KMS-11 (cell line): ENCODE measurements around the gene SCAMP4.

Experiments used
- H2AFZ ChIP-seq: fragments of 200-600 bp; sonication (generic); 2 replicates; pipeline ENCODE4 v1.6.1; 2016; ENCODE audit warnings: antibody characterized with exemption, mixed run types, low read depth
- H3K27ac ChIP-seq: fragments of 200-600 bp; sonication (generic); 2 replicates; pipeline ENCODE4 v1.6.1; 2016; ENCODE audit warnings: mild to moderate bottlenecking, mixed run types
- H3K27me3 ChIP-seq: fragments of 200-600 bp; sonication (generic); 2 replicates; pipeline ENCODE4 v1.6.1; 2017; ENCODE audit warnings: mild to moderate bottlenecking, low read depth, mixed run types, moderate library complexity; ENCODE audit not compliant: insufficient read depth
- H3K36me3 ChIP-seq: fragments of 200-600 bp; sonication (generic); 2 replicates; pipeline ENCODE4 v1.6.1; 2017; ENCODE audit warnings: mild to moderate bottlenecking, mixed run types; ENCODE audit not compliant: insufficient read depth
- H3K4me1 ChIP-seq: fragments of 200-600 bp; sonication (generic); 2 replicates; pipeline ENCODE4 v1.6.1; 2016; ENCODE audit warnings: mild to moderate bottlenecking, low read depth, mixed run types; ENCODE audit not compliant: poor library complexity, severe bottlenecking
- H3K4me2 ChIP-seq: fragments of 200-600 bp; sonication (generic); 2 replicates; pipeline ENCODE4 v1.7.0; 2016; ENCODE audit warnings: mild to moderate bottlenecking, mixed run types
- H3K4me3 ChIP-seq: fragments of 200-600 bp; sonication (generic); IDR thresholded peaks from 2 replicates; pipeline ENCODE4 v1.6.1; 2017; ENCODE audit warnings: low read depth, low read length, mixed read lengths; ENCODE audit not compliant: insufficient read depth
- H3K79me2 ChIP-seq: fragments of 200-600 bp; sonication (generic); 2 replicates; pipeline ENCODE4 v1.6.1; 2016; ENCODE audit warnings: low read depth, mixed run types; ENCODE audit not compliant: insufficient read depth
- H3K9ac ChIP-seq: fragments of 200-600 bp; sonication (generic); 2 replicates; pipeline ENCODE4 v1.6.1; 2016; ENCODE audit warnings: mild to moderate bottlenecking, mixed run types
- H4K20me1 ChIP-seq: fragments of 200-600 bp; sonication (generic); 2 replicates; pipeline ENCODE4 v1.6.1; 2016; ENCODE audit warnings: mild to moderate bottlenecking, mixed run types; ENCODE audit not compliant: insufficient read depth
- TF ChIP-seq, protein P1 (sequence below): fragments of 200-600 bp; sonication (generic); conservative IDR thresholded peaks from 2 replicates; pipeline ENCODE4 v1.6.1; 2017; ENCODE audit warnings: low read depth, mild to moderate bottlenecking, antibody characterized with exemption, low read length, moderate library complexity, mixed read lengths

The SCAMP4 gene

DNA sequence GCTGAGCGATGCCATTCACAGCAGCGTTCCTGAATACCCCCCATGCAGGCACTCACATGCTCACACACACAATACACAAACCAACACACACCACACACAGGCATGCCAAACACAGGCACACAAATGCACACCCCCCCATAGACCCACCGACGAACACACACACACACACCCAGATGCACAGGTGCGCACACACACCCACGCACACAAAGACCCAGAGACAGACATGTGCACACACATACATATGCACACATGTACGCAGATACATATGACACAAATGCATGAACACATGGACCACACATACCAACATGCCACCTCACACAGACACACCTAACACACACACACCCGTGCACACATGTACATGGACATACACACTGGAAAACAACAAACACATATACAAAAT is 28.7 kb downstream of the SCAMP4 start:
- Histone ChIP-seq H4K20me1 (no peaks in the 10 kb centered on the region), H3K4me2 (no peak overlapping the region), H3K79me2 (no peaks in the 10 kb centered on the region), H3K27me3 (no peaks in the 10 kb centered on the region), H3K4me1 (peaks cover 11% of the 10 kb centered on the region), H3K36me3 (no peaks in the 10 kb centered on the region), H3K9ac (no peak overlapping the region), H3K27ac (no peak overlapping the region), H2AFZ (no peak overlapping the region), H3K4me3 (no peak overlapping the region)
- TF ChIP-seq, protein P1, sequence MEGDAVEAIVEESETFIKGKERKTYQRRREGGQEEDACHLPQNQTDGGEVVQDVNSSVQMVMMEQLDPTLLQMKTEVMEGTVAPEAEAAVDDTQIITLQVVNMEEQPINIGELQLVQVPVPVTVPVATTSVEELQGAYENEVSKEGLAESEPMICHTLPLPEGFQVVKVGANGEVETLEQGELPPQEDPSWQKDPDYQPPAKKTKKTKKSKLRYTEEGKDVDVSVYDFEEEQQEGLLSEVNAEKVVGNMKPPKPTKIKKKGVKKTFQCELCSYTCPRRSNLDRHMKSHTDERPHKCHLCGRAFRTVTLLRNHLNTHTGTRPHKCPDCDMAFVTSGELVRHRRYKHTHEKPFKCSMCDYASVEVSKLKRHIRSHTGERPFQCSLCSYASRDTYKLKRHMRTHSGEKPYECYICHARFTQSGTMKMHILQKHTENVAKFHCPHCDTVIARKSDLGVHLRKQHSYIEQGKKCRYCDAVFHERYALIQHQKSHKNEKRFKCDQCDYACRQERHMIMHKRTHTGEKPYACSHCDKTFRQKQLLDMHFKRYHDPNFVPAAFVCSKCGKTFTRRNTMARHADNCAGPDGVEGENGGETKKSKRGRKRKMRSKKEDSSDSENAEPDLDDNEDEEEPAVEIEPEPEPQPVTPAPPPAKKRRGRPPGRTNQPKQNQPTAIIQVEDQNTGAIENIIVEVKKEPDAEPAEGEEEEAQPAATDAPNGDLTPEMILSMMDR = no peak

DNA sequence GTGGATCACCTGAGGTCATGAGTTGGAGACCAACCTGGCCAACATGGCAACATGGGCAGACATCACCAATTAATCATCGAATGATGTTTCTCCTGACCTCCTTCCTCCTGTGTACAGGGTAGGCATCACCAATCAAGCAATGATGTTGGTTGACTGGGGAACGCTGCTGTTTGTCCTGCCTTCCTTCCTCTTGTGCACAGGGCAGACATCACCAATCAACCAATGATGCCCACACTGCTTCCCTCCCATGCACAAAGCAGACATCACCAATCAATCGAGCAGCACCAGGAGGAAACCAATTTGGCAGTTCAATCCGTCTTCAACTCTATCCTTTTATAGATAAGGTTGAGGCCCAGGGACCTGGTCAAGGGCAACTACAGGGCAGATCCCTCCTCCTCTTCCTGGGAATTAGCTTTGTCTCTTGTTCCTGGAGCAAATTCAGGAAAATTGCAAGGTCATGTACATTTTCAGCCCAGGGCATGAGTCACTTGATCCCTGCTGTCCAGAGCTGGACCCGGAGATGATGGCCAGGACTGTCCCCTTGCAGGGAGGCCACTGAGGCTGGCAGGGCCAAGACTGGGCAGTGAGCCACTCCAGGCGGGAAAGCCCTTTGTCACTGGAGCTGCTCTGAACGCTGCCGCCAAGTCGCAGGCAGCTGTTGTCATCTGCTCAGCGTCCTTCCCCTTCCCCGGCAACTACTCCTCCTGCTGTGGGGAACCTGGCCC is 30.4 kb downstream of the SCAMP4 start:
- Histone ChIP-seq H3K4me2 (no peak overlapping the region), H4K20me1 (no peaks in the 10 kb centered on the region), H3K27ac (no peak overlapping the region), H3K36me3 (no peaks in the 10 kb centered on the region), H3K9ac (no peak overlapping the region), H3K4me1 (peaks cover 7% of the 10 kb centered on the region), H2AFZ (no peak overlapping the region), H3K27me3 (no peaks in the 10 kb centered on the region), H3K4me3 (no peak overlapping the region), H3K79me2 (no peaks in the 10 kb centered on the region)
- TF ChIP-seq, protein P1 = no peak

DNA sequence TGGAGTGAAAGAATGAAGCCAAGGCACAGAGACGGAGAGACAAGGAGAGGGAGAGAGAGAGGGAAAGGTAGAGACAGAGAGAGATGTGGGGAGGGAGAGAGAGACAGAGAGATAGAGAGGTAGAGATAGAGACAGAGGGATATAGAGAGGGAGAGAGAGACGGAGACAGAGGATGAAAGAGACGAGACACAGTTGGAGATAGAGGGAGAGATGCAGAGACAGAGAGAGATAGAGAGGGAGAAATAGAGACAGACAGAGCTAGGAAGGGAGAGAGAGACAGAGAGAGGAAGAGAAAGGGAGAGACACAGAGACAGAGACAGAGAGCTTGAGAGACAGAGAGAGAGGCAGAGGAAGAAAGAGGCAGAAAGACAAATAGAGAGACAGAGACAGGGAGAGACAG is 31.2 kb downstream of the SCAMP4 start:
- H3K36me3 ChIP-seq = no peaks in the 10 kb centered on the region

DNA sequence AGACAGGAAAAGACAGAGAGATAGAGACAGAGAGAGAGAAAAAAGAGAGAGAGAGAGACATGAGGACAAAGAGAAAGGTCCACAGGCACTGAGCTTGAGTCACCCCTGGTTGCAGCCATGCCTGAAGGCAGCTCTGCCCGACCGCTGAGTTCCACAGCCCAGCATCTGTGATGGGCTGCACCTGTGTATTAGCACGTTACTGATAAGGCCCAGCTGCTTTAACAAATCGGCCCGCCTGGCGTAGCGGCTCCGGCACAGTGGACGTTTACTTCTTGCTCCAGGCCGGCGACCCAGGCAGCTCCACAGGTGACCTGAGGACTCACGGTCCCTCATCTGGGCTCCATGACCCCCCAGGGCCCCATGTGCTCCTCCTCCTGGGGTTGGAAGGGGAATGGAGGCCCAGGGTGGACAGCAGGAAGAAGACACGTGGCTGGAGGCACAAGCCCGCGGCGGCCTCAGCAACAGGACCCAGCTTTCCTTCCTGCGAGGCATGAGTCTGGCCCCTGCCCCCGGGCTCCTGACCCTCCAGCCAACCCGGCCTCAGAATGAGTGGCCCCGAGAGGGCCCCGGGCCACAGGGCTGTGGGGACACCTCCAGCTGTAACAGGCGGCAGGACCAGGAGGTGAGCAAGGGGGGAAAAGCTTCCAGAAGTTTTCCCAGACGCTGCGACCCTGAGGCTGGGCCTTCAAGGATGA is 31.9 kb downstream of the SCAMP4 start:
- no peaks in the 10 kb centered on the region for H3K36me3 ChIP-seq
- no peak overlapping the region for H3K4me2 ChIP-seq
- no peaks in the 10 kb centered on the region for H4K20me1 ChIP-seq
- peaks cover under 1% of the 10 kb centered on the region; the same call in 1 of the 2 replicates for H3K79me2 ChIP-seq
- H3K4me3 ChIP-seq = no peak overlapping the region
- H2AFZ ChIP-seq = no peak overlapping the region
- no peaks in the 10 kb centered on the region for H3K27me3 ChIP-seq
- H3K4me1 ChIP-seq = peaks cover 7% of the 10 kb centered on the region
- H3K9ac ChIP-seq = no peak overlapping the region
- no peak overlapping the region for H3K27ac ChIP-seq
- TF ChIP-seq, protein P1 = no peak

More for the DNA sequence above, 31.2 kb downstream of the SCAMP4 start:
- Histone ChIP-seq H3K4me1 (peaks cover 7% of the 10 kb centered on the region), H3K27me3 (no peaks in the 10 kb centered on the region), H3K4me3 (no peak overlapping the region), H4K20me1 (no peaks in the 10 kb centered on the region), H3K4me2 (no peak overlapping the region), H3K79me2 (no peaks in the 10 kb centered on the region), H3K9ac (no peak overlapping the region), H3K27ac (no peak overlapping the region), H2AFZ (no peak overlapping the region)
- TF ChIP-seq, protein P1 = no peak
